Transverse colon (tissue), 3 donors: ENCODE data around the gene GPR39.

Experiments used
- POLR2A ChIP-seq: fragments of 450-650 bp; IDR thresholded peaks from one replicate; pipeline ENCODE4 v1.6.1; 2016; ENCODE audit warnings: antibody characterized with exemption, mild to moderate bottlenecking, moderate library complexity
- POLR2AphosphoS5 ChIP-seq, 3 donors: sonication (generic); formaldehyde crosslinking; IDR thresholded peaks; one replicate each; pipeline ENCODE4 v1.6.1; 2016; ENCODE audit warnings: antibody characterized with exemption in 3 of 3

DNA sequence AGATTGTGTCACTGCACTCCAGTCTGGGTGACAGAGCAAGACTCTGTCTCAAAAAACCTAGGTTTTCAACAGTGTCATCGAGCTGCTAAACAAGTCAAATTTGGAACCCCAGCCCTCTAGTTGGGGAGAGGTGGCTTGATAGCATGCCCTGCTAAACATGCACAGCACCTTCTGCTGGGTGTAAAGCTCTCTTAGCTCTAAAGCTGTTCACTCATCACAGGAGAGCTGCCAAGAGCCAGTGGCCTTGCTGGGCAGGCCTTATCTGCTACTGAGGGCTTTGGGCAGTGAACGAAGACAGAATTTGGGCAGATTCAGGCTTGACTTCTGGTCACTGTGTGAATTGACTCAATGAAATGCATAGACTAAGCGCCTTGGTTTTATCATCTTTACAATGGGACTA, 152.1 kb downstream of the GPR39 start:
- TF ChIP-seq POLR2AphosphoS5 (IDR thresholded peaks at IDR 0.05) (no peak), POLR2A (no peak)
